D341Med (cell line): ENCODE results near the gene LRRC34.
A peak's percentile ranks its signal among the peaks of the same experiment; 100 is the strongest.

Source experiments
- DNase-seq: peaks from one replicate; pipeline ENCODE4 v3.0.0; 2012; ENCODE audit warnings: low spot score

Gene LRRC34

GRCh38 chr3:169813757-169814517 lies 1.2 kb upstream of the LRRC34 start:
- DNase-seq: no peak

GRCh38 chr3:169813278-169813677 lies 574 bp upstream of the LRRC34 start:
- DNase-seq: no peak

GRCh38 chr3:169811631-169812331 lies 923 bp downstream of the LRRC34 start:
- no peak for DNase-seq

GRCh38 chr3:169809230-169809795 lies 3.4 kb downstream of the LRRC34 start:
- no peak for DNase-seq

GRCh38 chr3:169804681-169805080 lies 8.0 kb downstream of the LRRC34 start:
- no peak for DNase-seq

GRCh38 chr3:169792359-169792758 lies 20.3 kb downstream of the LRRC34 start:
- no peak for DNase-seq

GRCh38 chr3:169790687-169791429 lies 21.8 kb downstream of the LRRC34 start:
- no peak for DNase-seq

- no peak for DNase-seq
Observed at GRCh38 chr3:169790219-169790618, 22.5 kb downstream of the LRRC34 start.

GRCh38 chr3:169787791-169788190 lies 24.9 kb downstream of the LRRC34 start:
- DNase-seq: no peak

GRCh38 chr3:169787120-169787519 lies 25.6 kb downstream of the LRRC34 start:
- no peak for DNase-seq

GRCh38 chr3:169781209-169781855 lies 31.4 kb downstream of the LRRC34 start:
- DNase-seq: no peak

- DNase-seq: no peak
Observed at GRCh38 chr3:169780742-169781141, 32.0 kb downstream of the LRRC34 start.

GRCh38 chr3:169777822-169778221 lies 34.9 kb downstream of the LRRC34 start:
- no peak for DNase-seq

GRCh38 chr3:169774186-169774585 lies 38.5 kb downstream of the LRRC34 start:
- no peak for DNase-seq

GRCh38 chr3:169772897-169773816 lies 39.5 kb downstream of the LRRC34 start, which contains the start of gene MYNN:
Gene MYNN, plus strand, starts transcription at chr3:169773396. Its CDS starts 900 bp downstream, at chr3:169774296.
- peak; percentile 85 for DNase-seq

- DNase-seq: peak; percentile 75
Observed at GRCh38 chr3:169772305-169772896, 40.3 kb downstream of the LRRC34 start.

- DNase-seq: peak; percentile 69
Observed at GRCh38 chr3:169771497-169772304, 41.0 kb downstream of the LRRC34 start.

GRCh38 chr3:169769287-169770181 lies 43.2 kb downstream of the LRRC34 start, which contains the start of gene ACTRT3:
Gene ACTRT3, minus strand, starts transcription at chr3:169769561. Its CDS starts 41 bp downstream, at chr3:169769520.
- DNase-seq: no peak
